Astrocyte (in vitro differentiated cells and primary cell): ENCODE data around the gene ATXN1. TPM values are rescaled to one million over a fixed set of nuclear protein-coding genes. Genes with fewer than 3 reads are reported as not detected.

Experiments
- DNase-seq: peaks from one replicate; pipeline ENCODE4 v3.0.0-alpha.2; 2010; ENCODE audit warnings: low read depth
- FAIRE-seq: peaks from 2 replicates; lab custom pipeline; 2011; peaks lifted over from hg19 to GRCh38; lab: Jason Lieb, UNC
- H2AFZ ChIP-seq: 2 replicates; pipeline ENCODE4 v1.6.0; 2012; ENCODE audit warnings: low read depth, low read length, inconsistent platforms
- H3K27ac ChIP-seq: 2 replicates; pipeline ENCODE4 v1.5.1; 2011; ENCODE audit warnings: low read depth, low read length, inconsistent platforms
- H3K27me3 ChIP-seq: 2 replicates; pipeline ENCODE4 v1.6.0; 2011; ENCODE audit warnings: low read length, inconsistent platforms; ENCODE audit not compliant: insufficient read depth
- H3K36me3 ChIP-seq: 2 replicates; pipeline ENCODE4 v1.5.1; 2011; ENCODE audit warnings: low read length, inconsistent platforms; ENCODE audit not compliant: insufficient read depth
- H3K4me1 ChIP-seq: 2 replicates; pipeline ENCODE4 v1.5.1; 2011; ENCODE audit warnings: low read length, inconsistent platforms; ENCODE audit not compliant: insufficient read depth
- H3K4me2 ChIP-seq: 2 replicates; pipeline ENCODE4 v1.6.0; 2012; ENCODE audit warnings: low read length, inconsistent platforms
- H3K4me3 ChIP-seq: 2 replicates; pipeline ENCODE4 v1.5.1; 2011; ENCODE audit warnings: low read depth, mild to moderate bottlenecking, low read length, inconsistent platforms; ENCODE audit not compliant: insufficient read depth
- H3K79me2 ChIP-seq: 2 replicates; pipeline ENCODE4 v1.6.0; 2012; ENCODE audit warnings: mild to moderate bottlenecking, low read length, inconsistent platforms; ENCODE audit not compliant: insufficient read depth
- H3K9ac ChIP-seq: 2 replicates; pipeline ENCODE4 v1.6.0; 2012; ENCODE audit warnings: mild to moderate bottlenecking, low read length, inconsistent platforms
- H3K9me3 ChIP-seq: 2 replicates; pipeline ENCODE4 v1.5.1; 2012; ENCODE audit warnings: low read depth, mild to moderate bottlenecking, low read length, inconsistent platforms; ENCODE audit not compliant: insufficient read depth
- H4K20me1 ChIP-seq: 2 replicates; pipeline ENCODE4 v1.6.0; 2012; ENCODE audit warnings: low read length, inconsistent platforms; ENCODE audit not compliant: insufficient read depth
- H3K27ac Mint-ChIP-seq: one replicate; pipeline ENCODE4 v1.8.0; 2021; ENCODE audit warnings: mild to moderate bottlenecking, mixed read lengths; ENCODE audit not compliant: unreplicated experiment
- H3K27me3 Mint-ChIP-seq: one replicate; pipeline ENCODE4 v1.8.0; 2021; ENCODE audit warnings: low read depth, mixed read lengths; ENCODE audit not compliant: unreplicated experiment
- H3K36me3 Mint-ChIP-seq: one replicate; pipeline ENCODE4 v1.8.0; 2021; ENCODE audit warnings: low read depth, mixed read lengths; ENCODE audit not compliant: unreplicated experiment
- H3K4me1 Mint-ChIP-seq: one replicate; pipeline ENCODE4 v1.8.0; 2021; ENCODE audit warnings: low read depth, mixed read lengths; ENCODE audit not compliant: unreplicated experiment
- H3K4me3 Mint-ChIP-seq: one replicate; pipeline ENCODE4 v1.8.0; 2021; ENCODE audit warnings: mild to moderate bottlenecking, moderate library complexity, mixed read lengths; ENCODE audit not compliant: unreplicated experiment
- H3K9me3 Mint-ChIP-seq: one replicate; pipeline ENCODE4 v1.8.0; 2021; ENCODE audit warnings: mild to moderate bottlenecking, mixed read lengths; ENCODE audit not compliant: unreplicated experiment
- EZH2 ChIP-seq: IDR thresholded peaks from 2 replicates; pipeline ENCODE4 v1.6.1; 2012; ENCODE audit warnings: mild to moderate bottlenecking, low read length, inconsistent platforms; ENCODE audit not compliant: insufficient read depth
- total RNA-seq: library from RNA; stranded (reverse); gene quantifications from 2 replicates; pipeline ENCODE4 v1.2.1, GENCODE V29; 2021
- TF ChIP-seq, protein P1 (sequence below): IDR thresholded peaks from 2 replicates; pipeline ENCODE4 v1.5.1; 2011; ENCODE audit warnings: low read depth, mild to moderate bottlenecking, inconsistent platforms, low read length, moderate library complexity; ENCODE audit not compliant: insufficient read depth

The ATXN1 gene
- total RNA-seq, 1 donor from 2014 or later = 70.9 TPM

DNA sequence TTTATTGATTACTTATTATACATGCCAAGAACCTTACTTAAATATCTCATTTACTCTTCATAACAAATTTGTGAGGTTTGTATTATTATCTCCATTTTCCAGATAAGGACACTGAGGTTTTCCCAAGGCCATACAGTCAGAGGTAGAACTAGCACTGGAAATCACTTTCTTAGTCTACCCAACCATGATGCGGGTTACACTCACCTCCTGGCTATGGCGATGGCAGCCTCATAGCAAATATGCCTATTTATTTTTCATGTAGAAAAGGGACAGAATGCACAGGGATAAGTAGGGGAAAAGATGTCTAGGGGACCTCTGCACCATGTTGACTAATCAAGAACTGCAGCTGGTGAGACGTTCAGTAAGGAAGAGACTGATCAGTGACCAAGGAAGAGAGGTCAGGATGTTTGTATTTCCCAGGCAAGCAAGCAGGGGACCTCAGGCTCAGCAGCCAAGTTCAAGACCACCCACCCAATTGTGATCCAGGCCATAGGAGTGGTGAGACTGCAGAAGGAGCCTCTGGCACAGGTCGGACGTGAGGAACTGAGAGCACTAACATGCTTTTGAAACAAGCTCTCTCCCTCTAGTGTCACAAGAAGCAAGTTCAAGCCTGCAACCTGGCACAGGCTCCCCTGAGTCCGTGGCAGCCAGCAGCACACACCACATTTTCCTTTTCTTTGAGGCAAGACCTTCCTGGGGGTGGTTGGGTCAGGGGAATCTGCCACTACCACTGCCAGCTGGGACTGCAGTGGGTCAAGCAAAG is 425.0 kb downstream of the ATXN1 start:
- H3K36me3 Mint-ChIP-seq = peaks cover 9% of the 10 kb centered on the region
- no peaks in the 10 kb centered on the region for H3K27me3 ChIP-seq
- no peaks in the 10 kb centered on the region for H3K9me3 ChIP-seq
- peaks cover 3% of the 10 kb centered on the region for H3K79me2 ChIP-seq
- H3K9me3 Mint-ChIP-seq = no peaks in the 10 kb centered on the region
- no peak for TF ChIP-seq EZH2
- TF ChIP-seq, protein P1, sequence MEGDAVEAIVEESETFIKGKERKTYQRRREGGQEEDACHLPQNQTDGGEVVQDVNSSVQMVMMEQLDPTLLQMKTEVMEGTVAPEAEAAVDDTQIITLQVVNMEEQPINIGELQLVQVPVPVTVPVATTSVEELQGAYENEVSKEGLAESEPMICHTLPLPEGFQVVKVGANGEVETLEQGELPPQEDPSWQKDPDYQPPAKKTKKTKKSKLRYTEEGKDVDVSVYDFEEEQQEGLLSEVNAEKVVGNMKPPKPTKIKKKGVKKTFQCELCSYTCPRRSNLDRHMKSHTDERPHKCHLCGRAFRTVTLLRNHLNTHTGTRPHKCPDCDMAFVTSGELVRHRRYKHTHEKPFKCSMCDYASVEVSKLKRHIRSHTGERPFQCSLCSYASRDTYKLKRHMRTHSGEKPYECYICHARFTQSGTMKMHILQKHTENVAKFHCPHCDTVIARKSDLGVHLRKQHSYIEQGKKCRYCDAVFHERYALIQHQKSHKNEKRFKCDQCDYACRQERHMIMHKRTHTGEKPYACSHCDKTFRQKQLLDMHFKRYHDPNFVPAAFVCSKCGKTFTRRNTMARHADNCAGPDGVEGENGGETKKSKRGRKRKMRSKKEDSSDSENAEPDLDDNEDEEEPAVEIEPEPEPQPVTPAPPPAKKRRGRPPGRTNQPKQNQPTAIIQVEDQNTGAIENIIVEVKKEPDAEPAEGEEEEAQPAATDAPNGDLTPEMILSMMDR = no peak
- no peak overlapping the region for H3K9ac ChIP-seq
- no peak overlapping the region for H3K27ac ChIP-seq
- H3K4me1 ChIP-seq = peaks cover 57% of the 10 kb centered on the region
- no peaks in the 10 kb centered on the region for H3K27me3 Mint-ChIP-seq
- H3K4me3 Mint-ChIP-seq = no peak overlapping the region
- H3K4me1 Mint-ChIP-seq = peaks cover 56% of the 10 kb centered on the region
- no peak overlapping the region for H2AFZ ChIP-seq
- no peak for FAIRE-seq
- H4K20me1 ChIP-seq = peaks cover 6% of the 10 kb centered on the region
- no peak overlapping the region for H3K4me3 ChIP-seq
- no peaks in the 10 kb centered on the region for H3K36me3 ChIP-seq
- peak overlapping the region; percentile 28 for H3K27ac Mint-ChIP-seq
- H3K4me2 ChIP-seq = no peak overlapping the region
- DNase-seq = no peak

DNA sequence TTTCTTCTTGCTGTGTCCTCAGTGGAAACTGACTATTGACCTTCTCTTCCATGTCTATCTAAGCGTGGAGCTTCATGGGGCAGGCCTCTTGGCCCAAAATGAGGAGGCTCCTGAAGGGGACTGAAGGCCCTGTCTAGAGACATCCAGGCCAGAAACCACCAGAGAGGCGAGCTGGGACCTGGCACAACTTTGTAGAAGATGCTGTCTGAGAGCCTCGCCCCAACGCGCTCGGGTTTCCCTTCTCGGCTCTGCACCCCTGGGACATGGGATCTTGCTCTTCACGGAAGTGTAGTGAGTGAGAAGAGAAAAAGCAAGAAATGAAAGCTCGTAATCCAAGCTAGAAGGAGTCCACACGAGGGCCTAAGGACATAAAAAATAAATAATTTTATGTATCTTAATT is 426.1 kb downstream of the ATXN1 start:
- Histone ChIP-seq H3K79me2 (peaks cover 5% of the 10 kb centered on the region), H3K4me2 (no peak overlapping the region), H3K4me1 (peaks cover 57% of the 10 kb centered on the region), H3K27ac (peak overlapping the region; percentile 23), H4K20me1 (peaks cover 6% of the 10 kb centered on the region), H3K27me3 (no peaks in the 10 kb centered on the region), H3K9me3 (no peaks in the 10 kb centered on the region), H3K4me3 (no peak overlapping the region), H3K9ac (peak overlapping the region; percentile 6), H3K36me3 (no peaks in the 10 kb centered on the region), H2AFZ (no peak overlapping the region)
- no peak for DNase-seq
- no peak overlapping the region for H3K4me3 Mint-ChIP-seq
- H3K27me3 Mint-ChIP-seq = no peaks in the 10 kb centered on the region
- FAIRE-seq = no peak
- TF ChIP-seq, protein P1 = no peak
- no peak for TF ChIP-seq EZH2
- H3K27ac Mint-ChIP-seq = peak overlapping the region; percentile 44
- H3K4me1 Mint-ChIP-seq = peaks cover 56% of the 10 kb centered on the region
- no peaks in the 10 kb centered on the region for H3K9me3 Mint-ChIP-seq
- peaks cover 9% of the 10 kb centered on the region for H3K36me3 Mint-ChIP-seq

DNA sequence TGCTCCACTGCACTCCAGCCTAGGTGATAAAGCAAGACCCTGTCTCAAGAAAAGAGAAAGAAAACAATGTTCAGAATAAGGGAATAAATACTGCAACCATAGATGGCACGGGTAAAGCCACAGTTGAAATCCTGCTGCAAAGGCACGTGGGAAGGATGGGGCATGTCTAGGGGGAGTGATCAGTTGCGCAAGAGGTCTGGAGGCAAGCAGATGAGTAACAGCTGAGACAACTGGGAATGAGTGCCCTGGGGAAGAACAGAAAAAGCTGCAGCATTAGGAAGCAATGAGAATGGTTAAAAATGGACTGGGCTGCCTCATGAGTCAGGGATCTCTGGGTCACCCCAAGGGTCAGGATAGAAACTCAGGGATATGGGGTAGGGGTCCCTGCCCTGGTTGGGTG is 426.6 kb downstream of the ATXN1 start:
- peaks cover 57% of the 10 kb centered on the region for H3K4me1 ChIP-seq
- H3K27ac Mint-ChIP-seq = peak overlapping the region; percentile 44
- H3K36me3 Mint-ChIP-seq = peaks cover 9% of the 10 kb centered on the region
- peak overlapping the region; percentile 23 for H3K27ac ChIP-seq
- H3K9me3 Mint-ChIP-seq = no peaks in the 10 kb centered on the region
- peaks cover 5% of the 10 kb centered on the region for H3K79me2 ChIP-seq
- no peak overlapping the region for H3K4me3 ChIP-seq
- no peak for TF ChIP-seq EZH2
- TF ChIP-seq, protein P1 = no peak
- H3K27me3 ChIP-seq = no peaks in the 10 kb centered on the region
- peaks cover 54% of the 10 kb centered on the region for H3K4me1 Mint-ChIP-seq
- H3K9ac ChIP-seq = peak overlapping the region; percentile 6
- peaks cover 8% of the 10 kb centered on the region for H4K20me1 ChIP-seq
- no peaks in the 10 kb centered on the region for H3K9me3 ChIP-seq
- no peak overlapping the region for H3K4me2 ChIP-seq
- no peaks in the 10 kb centered on the region for H3K27me3 Mint-ChIP-seq
- peak overlapping the region; percentile 67 for H3K4me3 Mint-ChIP-seq
- no peak overlapping the region for H2AFZ ChIP-seq
- no peaks in the 10 kb centered on the region for H3K36me3 ChIP-seq
- DNase-seq (peak; percentile 82), FAIRE-seq (no peak)
